Endothelial cell of umbilical vein (primary cell): ENCODE measurements around the gene AGTPBP1. TPM values are rescaled to one million over a fixed set of nuclear protein-coding genes. Genes with fewer than 3 reads are reported as not detected.
"Not testable (repeated sequence)": the region's sequence is repeated elsewhere in the genome, so short reads cannot be mapped to it uniquely, and the experiment has no call there.

ENCODE experiments used
- BruUV-seq: library from RNA; stranded (reverse); fragments of 400-500 nt; replicated peaks from 2 replicates; lab custom pipeline; 2021; lab: Mats Ljungman, UMichigan
- CTCF ChIA-PET: fragments of 300-600, 350-600 bp; sonication (Branson Sonifier 250); formaldehyde crosslinking; loops from one replicate; lab custom pipeline; 2021; ENCODE audit warnings: antibody characterized with exemption, inconsistent platforms; lab: Charles Lee
- POLR2A ChIA-PET: fragments of 300-600, 350-600 bp; sonication (Branson Sonifier 250); formaldehyde crosslinking; loops from one replicate; lab custom pipeline; 2021; ENCODE audit warnings: antibody characterized with exemption, inconsistent platforms; lab: Charles Lee
- DNase-seq: peaks from one replicate; pipeline ENCODE4 v3.0.0-alpha.2; 2011; ENCODE audit warnings: low read depth, low spot score
- FAIRE-seq: peaks from 2 replicates; lab custom pipeline; 2011; peaks lifted over from hg19 to GRCh38; lab: Jason Lieb, UNC
- H2AFZ ChIP-seq: 2 replicates; pipeline ENCODE4 v1.6.0; 2012; ENCODE audit warnings: low read depth, low read length, control low read depth, inconsistent platforms
- H3K27ac ChIP-seq: 2 replicates; pipeline ENCODE4 v1.5.1; 2011; ENCODE audit warnings: low read depth, mild to moderate bottlenecking, control low read depth, low read length, moderate library complexity; ENCODE audit not compliant: insufficient read depth
- H3K27me3 ChIP-seq, 2 experiments: 2 replicates each; pipeline versions ENCODE4 v1.6.0 to v1.6.1; 2011; ENCODE audit warnings: low read length in 2 of 2, mixed read lengths in 1 of 2; ENCODE audit not compliant: control insufficient read depth in 2 of 2, insufficient read depth in 2 of 2
- H3K36me3 ChIP-seq, 2 experiments: 2 replicates in 1 of 2; 3 replicates in 1 of 2; pipeline ENCODE4 v1.5.1; 2011; ENCODE audit warnings: low read length in 2 of 2, mild to moderate bottlenecking in 1 of 2, moderate library complexity in 1 of 2; ENCODE audit not compliant: control insufficient read depth in 2 of 2, insufficient read depth in 2 of 2; ENCODE audit errors: extremely low read depth in 1 of 2
- H3K4me1 ChIP-seq: 3 replicates; pipeline ENCODE4 v1.5.1; 2011; ENCODE audit warnings: mild to moderate bottlenecking, low read length; ENCODE audit not compliant: control insufficient read depth, insufficient read depth; ENCODE audit errors: extremely low read depth
- H3K4me2 ChIP-seq: 2 replicates; pipeline ENCODE4 v1.6.1; 2011; ENCODE audit warnings: low read length, control low read depth, mixed read lengths; ENCODE audit not compliant: insufficient read depth
- H3K4me3 ChIP-seq, 3 experiments: fragments of 200-600 bp in 1 of 3; sonication (generic), shearing (Covaris generic) in 1 of 3; replicated peaks in 1 of 3; 2 replicates each; pipeline ENCODE4 v1.5.1; 2011 to 2016; ENCODE audit warnings: control low read depth in 3 of 3, low read length in 3 of 3, mild to moderate bottlenecking in 2 of 3, inconsistent platforms in 1 of 3, low read depth in 1 of 3, moderate library complexity in 1 of 3; ENCODE audit not compliant: insufficient read depth in 1 of 3
- H3K79me2 ChIP-seq: 2 replicates; pipeline ENCODE4 v1.6.0; 2012; ENCODE audit warnings: low read length, inconsistent platforms; ENCODE audit not compliant: control insufficient read depth, insufficient read depth
- H3K9ac ChIP-seq: replicated peaks from 2 replicates; pipeline ENCODE3; 2011; ENCODE audit warnings: low read length, control low read depth; ENCODE audit not compliant: insufficient read depth; ENCODE audit errors: extremely low read depth
- H3K9me1 ChIP-seq: replicated peaks from 3 replicates; pipeline ENCODE4 v1.6.0; 2011; ENCODE audit warnings: mild to moderate bottlenecking, low read length; ENCODE audit not compliant: control insufficient read depth, insufficient read depth; ENCODE audit errors: extremely low read depth
- H3K9me3 ChIP-seq: replicated peaks from 2 replicates; pipeline ENCODE4 v1.5.1; 2012; ENCODE audit warnings: low read length, inconsistent platforms; ENCODE audit not compliant: control insufficient read depth, insufficient read depth
- H4K20me1 ChIP-seq: replicated peaks from 2 replicates; pipeline ENCODE3; 2011; ENCODE audit warnings: mild to moderate bottlenecking, low read length; ENCODE audit not compliant: control insufficient read depth, insufficient read depth; ENCODE audit errors: extremely low read depth
- CTCF ChIP-seq, 2 donors: IDR thresholded peaks; 1 replicate in 1 of 2; 2 replicates in 1 of 2; pipeline ENCODE4 v1.5.1; 2011; ENCODE audit warnings: low read length in 2 of 2, mild to moderate bottlenecking in 2 of 2, moderate library complexity in 2 of 2, control low read depth in 1 of 2, inconsistent platforms in 1 of 2, low read depth in 1 of 2; ENCODE audit not compliant: insufficient read depth in 1 of 2; ENCODE audit errors: extremely low read depth in 1 of 2
- EZH2 ChIP-seq: IDR thresholded peaks from 2 replicates; pipeline ENCODE4 v1.6.1; 2012; ENCODE audit warnings: borderline replicate concordance, low read depth, mild to moderate bottlenecking, moderate library complexity, low read length, inconsistent platforms; ENCODE audit not compliant: severe bottlenecking
- FOS ChIP-seq: IDR thresholded peaks from 2 replicates; pipeline ENCODE4 v1.6.1; 2011; ENCODE audit warnings: mild to moderate bottlenecking, low read length, moderate library complexity, borderline replicate concordance; ENCODE audit not compliant: insufficient read depth
- GATA2 ChIP-seq: IDR thresholded peaks from 2 replicates; pipeline ENCODE4 v1.7.0; 2011; ENCODE audit warnings: low read depth, mild to moderate bottlenecking, moderate library complexity, mixed read lengths, low read length; ENCODE audit not compliant: insufficient read length, insufficient read depth
- JUN ChIP-seq: IDR thresholded peaks from 2 replicates; pipeline ENCODE4 v1.6.1; 2011; ENCODE audit warnings: borderline replicate concordance, low read depth; ENCODE audit not compliant: insufficient read length, insufficient read depth
- MAX ChIP-seq: IDR thresholded peaks from 2 replicates; pipeline ENCODE4 v1.6.1; 2011; ENCODE audit not compliant: insufficient read depth, insufficient read length
- MYC ChIP-seq: IDR thresholded peaks from one replicate; pipeline ENCODE4 v1.6.1; 2011; ENCODE audit warnings: mild to moderate bottlenecking, low read depth, low read length
- POLR2A ChIP-seq: IDR thresholded peaks from 2 replicates; pipeline ENCODE4 v1.6.1; 2012; ENCODE audit warnings: low read depth, mild to moderate bottlenecking, control low read depth, low read length
- POLR2AphosphoS5 ChIP-seq: IDR thresholded peaks from 2 replicates; pipeline ENCODE4 v1.6.1; 2012; ENCODE audit warnings: low read depth, mild to moderate bottlenecking, control low read depth, low read length, moderate library complexity; ENCODE audit not compliant: insufficient read depth
- dilution Hi-C: fragments of 300-500 bp; cut with MboI; formaldehyde crosslinking; loops from one replicate; pipeline ENCODE4 v1.15.0; 2019; ENCODE audit warnings: low sequenced_read_pairs; ENCODE audit not compliant: extremely low pct_ligation_motif_present
- intact Hi-C: fragments of 100-400 bp; cut with micrococcal nuclease; formaldehyde crosslinking; loops from one replicate; pipeline ENCODE4 v1.10.0; 2022
- polyA plus RNA-seq, 4 experiments: library from polyadenylated mRNA; depleted of rRNA in 3 of 4; stranded (reverse) in 3 of 4; unstranded in 1 of 4; fragments of >200 nt; gene quantifications; 2 replicates each; pipeline versions ENCODE4 v1.2.1 to v1.2.3, GENCODE V29; 2011 to 2012; ENCODE audit warnings: missing spikeins in 1 of 4
- total RNA-seq: library from RNA; stranded (reverse); gene quantifications from 2 replicates; pipeline ENCODE4 v1.2.3, GENCODE V29; 2021

AGTPBP1 gene
- total and polyA plus RNA-seq, 2 donors (not counting 3 experiments of a cell fraction or from before 2014, with no cell fraction given): 4.2 to 18.4 TPM

GRCh38 chr9:85575868-85576267 lies 165.9 kb downstream of the AGTPBP1 start:
- no peaks in the 10 kb centered on the region for H3K27me3 ChIP-seq
- no peak for TF ChIP-seq CTCF (IDR thresholded peaks at IDR 0.05; ENCODE audit: extremely low read depth in 1 of 2, insufficient read depth in 1 of 2, low read depth in 1 of 2, low read length in 2 of 2)
- no peak for TF ChIP-seq POLR2AphosphoS5
- no peak for TF ChIP-seq JUN
- no peak for TF ChIP-seq MAX
- no peak for TF ChIP-seq GATA2
- no peak for TF ChIP-seq FOS
- no peak for TF ChIP-seq MYC
- no peak for TF ChIP-seq POLR2A
- no peak for TF ChIP-seq EZH2
- no TSS peak for BruUV-seq

GRCh38 chr9:85573546-85573945 lies 168.2 kb downstream of the AGTPBP1 start:
- H3K4me3 ChIP-seq, H3K9me1 ChIP-seq, H3K4me2 ChIP-seq, FAIRE-seq, H3K9me3 ChIP-seq, H3K27me3 ChIP-seq, H3K9ac ChIP-seq, H3K79me2 ChIP-seq, POLR2A ChIA-PET, dilution Hi-C loops, H3K27ac ChIP-seq, DNase-seq, intact Hi-C loops, CTCF ChIA-PET, H2AFZ ChIP-seq, H4K20me1 ChIP-seq, BruUV-seq, H3K4me1 ChIP-seq, H3K36me3 ChIP-seq: not testable (repeated sequence)

More at GRCh38 chr9:85575868-85576267, 165.9 kb downstream of the AGTPBP1 start:
- no peak overlapping the region for H3K4me2 ChIP-seq
- H3K9me3 ChIP-seq: no peaks in the 10 kb centered on the region
- dilution Hi-C loops: no loop called here
- H3K36me3 ChIP-seq: no peaks in the 10 kb centered on the region
- intact Hi-C loops: no loop called here
- no peaks in the 10 kb centered on the region for H3K79me2 ChIP-seq
- no peak overlapping the region for H3K9ac ChIP-seq
- no peaks in the 10 kb centered on the region for H4K20me1 ChIP-seq
- no peak for DNase-seq
- H2AFZ ChIP-seq: no peak overlapping the region
- ChIA-PET CTCF (interaction anchor here (1.3 kb wide), 2 partner anchors 34 kb away, joined by 3 to 6 read pairs; no protein-coding TSS in a partner anchor), POLR2A (no interaction called here)
- no peak overlapping the region for H3K4me3 ChIP-seq
- H3K27ac ChIP-seq: no peak overlapping the region
- FAIRE-seq: no peak
- H3K4me1 ChIP-seq: no peaks in the 10 kb centered on the region
- no peaks in the 10 kb centered on the region for H3K9me1 ChIP-seq

GRCh38 chr9:85572917-85573316 lies 168.8 kb downstream of the AGTPBP1 start:
- H3K27ac ChIP-seq, H4K20me1 ChIP-seq, CTCF ChIA-PET, H3K9ac ChIP-seq, H3K9me1 ChIP-seq, H3K27me3 ChIP-seq, intact Hi-C loops, H3K36me3 ChIP-seq, dilution Hi-C loops, DNase-seq, BruUV-seq, H3K4me2 ChIP-seq, FAIRE-seq, H3K4me3 ChIP-seq, POLR2A ChIA-PET, H3K4me1 ChIP-seq, H2AFZ ChIP-seq, H3K79me2 ChIP-seq, H3K9me3 ChIP-seq: not testable (repeated sequence)
